K562 (cell line): ENCODE measurements around the gene NCF1. TPM values are rescaled to one million over a fixed set of nuclear protein-coding genes. Genes with fewer than 3 reads are reported as not detected.
"Not testable (repeated sequence)": the region's sequence is repeated elsewhere in the genome, so short reads cannot be mapped to it uniquely, and the experiment has no call there.

Source experiments
- ATAC-seq: fragments of 200-7000 bp; cut with Tn5 transposase; 3 replicates; pipeline ENCODE4 v1.9.1; 2020; ENCODE audit warnings: moderate library complexity
- BruUV-seq: library from RNA; stranded (reverse); fragments of 400-500 nt; replicated peaks from 2 replicates; lab custom pipeline; 2021; lab: Mats Ljungman, UMichigan
- CTCF ChIA-PET: fragments of 300-600 bp; formaldehyde crosslinking; extraction: SDS; loops from one replicate; lab custom pipeline; 2021; ENCODE audit warnings: low intra/inter-chr PET ratio; lab: Yijun Ruan, JAX
- POLR2A ChIA-PET: fragments of 300-600, 350-650 bp; sonication (Branson Sonifier 250); formaldehyde crosslinking; extraction: SDS; loops from one replicate; lab custom pipeline; 2021; ENCODE audit warnings: antibody characterized with exemption, inconsistent platforms; lab: Yijun Ruan, JAX
- DNase-seq, 4 experiments: peaks; one replicate each; pipeline versions ENCODE4 v3.0.0 to v3.0.0-alpha.2; 2011 to 2018; ENCODE audit warnings: low spot score in 3 of 4, mixed read lengths in 3 of 4; ENCODE audit errors: extremely low read depth in 1 of 4
- FAIRE-seq: peaks from 2 replicates; lab custom pipeline; 2011; peaks lifted over from hg19 to GRCh38; lab: Jason Lieb, UNC
- H2AFZ ChIP-seq: 2 replicates; pipeline ENCODE4 v1.6.0; 2011; ENCODE audit warnings: low read depth, low read length, control low read depth, inconsistent platforms
- H3K27ac ChIP-seq: fragments of 200-600 bp; 3 replicates; pipeline ENCODE4 v1.8.0; 2011; ENCODE audit warnings: low read depth, mild to moderate bottlenecking, control low read depth, inconsistent platforms, low read length, moderate library complexity, mixed read lengths; ENCODE audit errors: extremely low read depth
- H3K27me3 ChIP-seq, 2 experiments: fragments of 300-600 bp in 1 of 2; 2 replicates in 1 of 2; 3 replicates in 1 of 2; pipeline versions ENCODE4 v1.6.0 to v1.8.0; 2011; ENCODE audit warnings: inconsistent platforms in 2 of 2, low read length in 2 of 2, mild to moderate bottlenecking in 1 of 2, mixed read lengths in 1 of 2, moderate library complexity in 1 of 2; ENCODE audit not compliant: control insufficient read depth in 2 of 2, insufficient read depth in 2 of 2
- H3K36me3 ChIP-seq: fragments of 300-600 bp; 3 replicates; pipeline ENCODE4 v1.8.0; 2011; ENCODE audit warnings: mild to moderate bottlenecking, low read length, inconsistent platforms; ENCODE audit not compliant: control insufficient read depth, insufficient read depth
- H3K4me1 ChIP-seq, 2 experiments: fragments of 200-600 bp in 1 of 2; replicated peaks in 1 of 2; 2 replicates in 1 of 2; 3 replicates in 1 of 2; pipeline versions ENCODE4 v1.5.1 to v1.8.0; 2011; ENCODE audit warnings: inconsistent platforms in 2 of 2, low read length in 2 of 2, mild to moderate bottlenecking in 1 of 2, mixed read lengths in 1 of 2, moderate library complexity in 1 of 2; ENCODE audit not compliant: control insufficient read depth in 2 of 2, insufficient read depth in 2 of 2
- H3K4me2 ChIP-seq: 2 replicates; pipeline ENCODE4 v1.6.1; 2011; ENCODE audit warnings: low read length, control low read depth, inconsistent platforms, mixed read lengths; ENCODE audit not compliant: insufficient read depth
- H3K4me3 ChIP-seq: fragments of 200-600 bp; sonication (generic), shearing (Covaris generic); 2 replicates; pipeline ENCODE4 v1.5.1; 2016; ENCODE audit warnings: control low read depth, inconsistent platforms
- H3K79me2 ChIP-seq: fragments of 200-600 bp; 3 replicates; pipeline ENCODE4 v1.8.0; 2011; ENCODE audit warnings: low read length, inconsistent platforms; ENCODE audit not compliant: control insufficient read depth, insufficient read depth
- H3K9ac ChIP-seq, 2 experiments: 2 replicates each; pipeline versions ENCODE4 v1.6.0 to v1.6.1; 2011; ENCODE audit warnings: low read depth in 2 of 2, low read length in 2 of 2, control low read depth in 1 of 2, inconsistent platforms in 1 of 2, mild to moderate bottlenecking in 1 of 2, mixed read lengths in 1 of 2; ENCODE audit not compliant: insufficient read depth in 1 of 2
- H3K9me1 ChIP-seq: one replicate; pipeline ENCODE4 v1.6.0; 2011; ENCODE audit warnings: inconsistent platforms, mild to moderate bottlenecking, low read length, moderate library complexity; ENCODE audit not compliant: control insufficient read depth, insufficient read depth
- H3K9me3 ChIP-seq: replicated peaks from 2 replicates; pipeline ENCODE4 v1.5.1; 2011; ENCODE audit warnings: low read depth, low read length, inconsistent platforms; ENCODE audit not compliant: control insufficient read depth, insufficient read depth
- H4K20me1 ChIP-seq: replicated peaks from 2 replicates; pipeline ENCODE4 v1.6.1; 2011; ENCODE audit warnings: low read length, inconsistent platforms, mixed read lengths; ENCODE audit not compliant: control insufficient read depth, insufficient read depth
- ADNP ChIP-seq: fragments of 200-800 bp; sonication (Bioruptor generic); IDR thresholded peaks from 2 replicates; pipeline ENCODE4 v1.6.1; 2016; ENCODE audit warnings: missing genetic modification characterization, missing compliant biosample characterization
- ARID1B ChIP-seq: fragments of 450-650 bp; IDR thresholded peaks from 2 replicates; pipeline ENCODE4 v1.6.1; 2016; ENCODE audit warnings: antibody characterized with exemption, mild to moderate bottlenecking, inconsistent platforms
- ATF3 ChIP-seq, 2 experiments: fragments of 450-650 bp in 1 of 2; sonication (generic) in 1 of 2; formaldehyde crosslinking in 1 of 2; IDR thresholded peaks in 1 of 2; conservative IDR thresholded peaks in 1 of 2; 2 replicates each; pipeline versions ENCODE4 v1.6.1 to v1.8.1; 2016 to 2023; ENCODE audit warnings: mild to moderate bottlenecking in 2 of 2, moderate library complexity in 2 of 2, inconsistent platforms in 1 of 2, missing genetic modification reagents in 1 of 2
- CBFA2T2 ChIP-seq: fragments of 450-650 bp; conservative IDR thresholded peaks from 2 replicates; pipeline ENCODE4 v1.6.1; 2017; ENCODE audit warnings: mild to moderate bottlenecking
- WGBS: fragments of 100-300 bp; shearing (Covaris generic); methylation state at CpG from one replicate; pipeline ENCODE4 v1.1.6; 2016; ENCODE audit warnings: low coverage, mixed read lengths; ENCODE audit not compliant: insufficient coverage; ENCODE audit errors: missing lambda C conversion rate; 5-methylcytosine and 5-hydroxymethylcytosine counted together
- in situ Hi-C: fragments of 300-500 bp; cut with MboI; formaldehyde crosslinking; loops from 4 replicates; pipeline ENCODE4 v1.15.0; 2018; ENCODE audit warnings: inconsistent platforms, mixed read lengths
- intact Hi-C: fragments of 100-400 bp; cut with micrococcal nuclease; formaldehyde crosslinking; loops from 2 replicates; pipeline ENCODE4 v1.14.2; 2022
- polyA plus RNA-seq, 8 experiments: library from polyadenylated mRNA; depleted of rRNA in 4 of 8; stranded (reverse) in 5 of 8; unstranded in 3 of 8; fragments of >200 nt; fragmentation: Nextera tagmentation in 2 of 8; fragmentation: Illumina TruSeq in 1 of 8; extraction: Ambion mirVana in 2 of 8; extraction: Trizol in 1 of 8; gene quantifications; 2 replicates each; pipeline versions ENCODE4 v1.2.1 to v1.2.3, GENCODE V29; 2011 to 2014; ENCODE audit warnings: inconsistent platforms in 1 of 8, missing spikeins in 1 of 8
- total RNA-seq, 7 experiments: library from RNA; depleted of rRNA in 6 of 7; stranded (reverse); fragments of >200 nt in 6 of 7; fragmentation: Illumina TruSeq in 2 of 7; extraction: Trizol in 2 of 7; gene quantifications; 2 replicates each; pipeline versions ENCODE4 v1.2.1 to v1.2.3, GENCODE V29; 2011 to 2021; ENCODE audit warnings: low replicate concordance in 1 of 7
- TF ChIP-seq, protein P1 (sequence below): sonication (generic); formaldehyde crosslinking; IDR thresholded peaks from 2 replicates; pipeline ENCODE4 v1.8.0; 2022; ENCODE audit warnings: missing genetic modification reagents, mild to moderate bottlenecking, moderate library complexity, borderline replicate concordance

NCF1 gene
- total and polyA plus RNA-seq, 9 of the 15 experiments (the other 6 are each of a cell fraction or from before 2014, with no cell fraction given): 0.29 TPM; not detected in 8

- TF ChIP-seq ATF3 (IDR thresholded peaks at IDR 0.05) (peak; percentile 61), ADNP (peak; percentile 86), CBFA2T2 (peak; percentile 46), ARID1B (peak; percentile 79)
- TF ChIP-seq ATF3 (CRISPR knock-in tag; conservative IDR thresholded peaks at IDR 0.05): not testable (repeated sequence)
- TF ChIP-seq, protein P1, sequence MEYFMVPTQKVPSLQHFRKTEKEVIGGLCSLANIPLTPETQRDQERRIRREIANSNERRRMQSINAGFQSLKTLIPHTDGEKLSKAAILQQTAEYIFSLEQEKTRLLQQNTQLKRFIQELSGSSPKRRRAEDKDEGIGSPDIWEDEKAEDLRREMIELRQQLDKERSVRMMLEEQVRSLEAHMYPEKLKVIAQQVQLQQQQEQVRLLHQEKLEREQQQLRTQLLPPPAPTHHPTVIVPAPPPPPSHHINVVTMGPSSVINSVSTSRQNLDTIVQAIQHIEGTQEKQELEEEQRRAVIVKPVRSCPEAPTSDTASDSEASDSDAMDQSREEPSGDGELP (CRISPR knock-in tag): peak; percentile 17; the same call in 1 of the 2 replicates
These were observed 24.8 kb downstream of the NCF1 start (continued) for GRCh38 chr7:74798644-74799043.

GRCh38 chr7:74815882-74816281 lies 42.1 kb downstream of the NCF1 start:
- intact Hi-C loops, H3K4me2 ChIP-seq, CTCF ChIA-PET, ATAC-seq, H2AFZ ChIP-seq, H3K9me3 ChIP-seq, H4K20me1 ChIP-seq, in situ Hi-C loops, H3K4me3 ChIP-seq, H3K9me1 ChIP-seq, H3K27ac ChIP-seq, H3K79me2 ChIP-seq, H3K27me3 ChIP-seq, H3K4me1 ChIP-seq, POLR2A ChIA-PET, H3K36me3 ChIP-seq, FAIRE-seq, BruUV-seq, DNase-seq, H3K9ac ChIP-seq: not testable (repeated sequence)
- no CpG with 5 or more reads among the region's 3 CpGs for whole genome bisulfite sequencing

DNA sequence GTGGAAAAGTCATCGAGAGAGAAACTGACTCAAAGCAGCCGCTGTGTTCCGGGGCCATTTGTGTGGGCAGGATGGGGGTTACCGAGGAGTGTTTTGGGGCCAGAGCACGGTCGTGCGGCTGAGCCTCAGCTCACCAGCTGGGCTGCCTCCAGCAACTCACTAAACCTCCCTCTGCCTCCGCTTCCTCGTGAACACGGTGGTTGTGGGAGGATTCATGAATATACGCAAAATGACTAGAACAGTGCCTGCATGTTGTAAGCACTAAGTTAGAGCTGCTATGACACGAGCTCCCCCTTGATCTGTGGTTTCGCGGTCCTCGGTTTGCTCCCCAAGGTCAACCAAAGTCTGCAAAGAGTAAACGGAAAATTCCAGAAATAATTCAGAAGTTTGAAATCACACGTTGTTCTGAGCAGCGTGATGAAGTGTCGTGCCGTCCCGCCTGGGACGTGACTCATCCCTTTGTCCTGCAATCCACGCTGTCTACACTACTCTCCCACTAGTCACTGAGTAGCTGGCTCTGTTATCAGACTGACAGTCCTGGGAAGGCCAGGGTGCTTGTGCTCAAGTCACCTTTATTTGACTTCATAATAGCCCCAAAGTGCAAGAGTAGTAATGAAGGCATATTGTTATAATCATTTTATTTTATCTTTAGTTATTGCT lies 46.5 kb downstream of the NCF1 start:
- H3K79me2 ChIP-seq, intact Hi-C loops, H3K9ac ChIP-seq, H3K9me3 ChIP-seq, CTCF ChIA-PET, H3K27me3 ChIP-seq, POLR2A ChIA-PET, H3K4me3 ChIP-seq, H3K27ac ChIP-seq, H3K4me2 ChIP-seq, BruUV-seq, H2AFZ ChIP-seq, DNase-seq, H3K36me3 ChIP-seq, H4K20me1 ChIP-seq, FAIRE-seq, H3K9me1 ChIP-seq, H3K4me1 ChIP-seq: not testable (repeated sequence)
- in situ Hi-C loops: loop anchor here (10.0 kb wide), 2 partner anchors 305 to 1545 kb away; no protein-coding TSS in a partner anchor
- ATAC-seq: peak; percentile 88
- WGBS: no CpG with 5 or more reads among the region's 23 CpGs
